SK-N-SH (cell line): ENCODE results near the gene ANGPTL1. TPM values are rescaled to one million over a fixed set of nuclear protein-coding genes. Genes with fewer than 3 reads are reported as not detected.

Source experiments
- CTCF ChIA-PET: fragments of 300-600, 350-600 bp; formaldehyde crosslinking; extraction: SDS; loops from one replicate; lab custom pipeline; 2021; lab: Yijun Ruan, JAX
- POLR2A ChIA-PET: fragments of 350-600 bp; sonication (Branson Sonifier 250); formaldehyde crosslinking; extraction: SDS; loops from one replicate; lab custom pipeline; 2020; ENCODE audit warnings: antibody characterized with exemption, inconsistent platforms; lab: Yijun Ruan, JAX
- DNase-seq: peaks from one replicate; pipeline ENCODE4 v3.0.0; 2012
- H2AFZ ChIP-seq: fragments of 200-600 bp; sonication (generic); 2 replicates; pipeline ENCODE4 v1.8.1; 2016; ENCODE audit warnings: antibody characterized with exemption, mild to moderate bottlenecking, low read depth
- H3F3A ChIP-seq: fragments of 200-600 bp; sonication (generic); replicated peaks from 2 replicates; pipeline ENCODE3; 2016; ENCODE audit warnings: antibody characterized with exemption, mild to moderate bottlenecking; ENCODE audit not compliant: insufficient read depth
- H3K27ac ChIP-seq, 2 experiments: fragments of 200-500 bp in 1 of 2; fragments of 200-600 bp in 1 of 2; sonication (Bioruptor generic) in 1 of 2; sonication (generic), shearing (Covaris generic) in 1 of 2; 2 replicates each; pipeline versions ENCODE4 v1.5.1 to v1.6.1; 2014 to 2016; ENCODE audit warnings: low read depth in 2 of 2, inconsistent platforms in 1 of 2, low read length in 1 of 2, mild to moderate bottlenecking in 1 of 2, mixed read lengths in 1 of 2
- H3K27me3 ChIP-seq: fragments of 200-600 bp; sonication (generic), shearing (Covaris generic); 2 replicates; pipeline ENCODE4 v1.6.1; 2016; ENCODE audit warnings: mixed run types; ENCODE audit not compliant: insufficient read depth
- H3K36me3 ChIP-seq, 2 experiments: fragments of 200-500 bp in 1 of 2; fragments of 200-600 bp in 1 of 2; sonication (Bioruptor generic) in 1 of 2; sonication (generic) in 1 of 2; replicated peaks in 1 of 2; 2 replicates each; pipeline versions ENCODE3 to v1.5.1; 2014 to 2016; ENCODE audit warnings: low read length in 1 of 2, mild to moderate bottlenecking in 1 of 2; ENCODE audit not compliant: insufficient read depth in 2 of 2, control insufficient read depth in 1 of 2
- H3K4me1 ChIP-seq, 2 experiments: fragments of 200-500 bp in 1 of 2; fragments of 200-600 bp in 1 of 2; sonication (Bioruptor generic) in 1 of 2; sonication (generic), shearing (Covaris generic) in 1 of 2; 2 replicates each; pipeline versions ENCODE4 v1.5.1 to v1.6.1; 2014 to 2016; ENCODE audit warnings: low read depth in 1 of 2, low read length in 1 of 2, mixed run types in 1 of 2; ENCODE audit not compliant: insufficient read depth in 2 of 2, control insufficient read depth in 1 of 2
- H3K4me2 ChIP-seq: fragments of 200-600 bp; sonication (generic), shearing (Covaris generic); 2 replicates; pipeline ENCODE4 v1.6.1; 2017; ENCODE audit warnings: mixed run types
- H3K4me3 ChIP-seq, 2 experiments: fragments of 200-500 bp in 1 of 2; fragments of 200-600 bp in 1 of 2; sonication (Bioruptor generic) in 1 of 2; sonication (generic), shearing (Covaris generic) in 1 of 2; 2 replicates each; pipeline versions ENCODE4 v1.5.1 to v1.8.1; 2014 to 2016; ENCODE audit warnings: low read depth in 2 of 2, inconsistent platforms in 1 of 2, low read length in 1 of 2, mild to moderate bottlenecking in 1 of 2, mixed read lengths in 1 of 2, moderate library complexity in 1 of 2
- H3K79me2 ChIP-seq: fragments of 200-600 bp; sonication (generic); 2 replicates; pipeline ENCODE4 v1.8.1; 2017; ENCODE audit warnings: mild to moderate bottlenecking; ENCODE audit not compliant: insufficient read depth
- H3K9ac ChIP-seq: fragments of 200-600 bp; sonication (generic); 2 replicates; pipeline ENCODE4 v1.6.1; 2017; ENCODE audit warnings: mixed run types
- H3K9me2 ChIP-seq: fragments of 200-600 bp; sonication (generic); 2 replicates; pipeline ENCODE4 v1.6.1; 2017; ENCODE audit warnings: mixed run types
- H3K9me3 ChIP-seq: fragments of 200-600 bp; sonication (generic); 2 replicates; pipeline ENCODE4 v1.6.1; 2017; ENCODE audit warnings: mixed run types, mild to moderate bottlenecking, moderate library complexity
- H4K20me1 ChIP-seq: fragments of 200-600 bp; sonication (generic); 2 replicates; pipeline ENCODE4 v1.6.1; 2017; ENCODE audit warnings: mild to moderate bottlenecking, mixed run types; ENCODE audit not compliant: insufficient read depth
- ELF1 ChIP-seq: IDR thresholded peaks from 2 replicates; pipeline ENCODE4 v1.4.0; 2012
- EP300 ChIP-seq, 2 experiments: IDR thresholded peaks; 2 replicates each; pipeline versions ENCODE4 v1.4.0 to v1.6.1; 2012; ENCODE audit warnings: borderline replicate concordance in 1 of 2, low read depth in 1 of 2, low read length in 1 of 2
- EZH2phosphoT487 ChIP-seq: fragments of 200-600 bp; sonication (generic); IDR thresholded peaks from 2 replicates; pipeline ENCODE4 v1.6.1; 2017; ENCODE audit warnings: low read depth, mixed run types, mild to moderate bottlenecking, antibody characterized with exemption, moderate library complexity, borderline replicate concordance
- GABPA ChIP-seq: IDR thresholded peaks from 2 replicates; pipeline ENCODE4 v1.4.0; 2012; ENCODE audit warnings: low read depth, mild to moderate bottlenecking
- POLR2AphosphoS5 ChIP-seq: IDR thresholded peaks from 2 replicates; pipeline ENCODE4 v1.6.1; 2012; ENCODE audit warnings: low read depth, low read length
- RAD21 ChIP-seq: IDR thresholded peaks from 2 replicates; pipeline ENCODE4 v1.6.1; 2012; ENCODE audit warnings: mild to moderate bottlenecking, low read length
- RCOR1 ChIP-seq: fragments of 150-350 bp; IDR thresholded peaks from 2 replicates; pipeline ENCODE4 v1.6.1; 2017; ENCODE audit warnings: antibody characterized with exemption, low read length
- RFX5 ChIP-seq: IDR thresholded peaks from 2 replicates; pipeline ENCODE4 v1.6.1; 2012; ENCODE audit warnings: mild to moderate bottlenecking, improper control_type of control experiment, low read length
- RXRA ChIP-seq: IDR thresholded peaks from 2 replicates; pipeline ENCODE4 v1.4.0; 2012; ENCODE audit warnings: low read depth, mild to moderate bottlenecking, borderline replicate concordance
- TAF1 ChIP-seq: IDR thresholded peaks from 2 replicates; pipeline ENCODE4 v1.6.1; 2012; ENCODE audit warnings: low read depth, mild to moderate bottlenecking, low read length, moderate library complexity, borderline replicate concordance
- ZBTB33 ChIP-seq: IDR thresholded peaks from 2 replicates; pipeline ENCODE4 v1.4.0; 2012; ENCODE audit warnings: low read depth, borderline replicate concordance
- WGBS: methylation state at CpG from one replicate; pipeline ENCODE4 v1.1.6; 2017; ENCODE audit warnings: low lambda C conversion rate; 5-methylcytosine and 5-hydroxymethylcytosine counted together
- polyA plus RNA-seq, 3 experiments: library from polyadenylated mRNA; depleted of rRNA; stranded (reverse); fragments of >200 nt; gene quantifications; 2 replicates each; pipeline ENCODE4 v1.2.3, GENCODE V29; 2012
- TF ChIP-seq, protein P1 (sequence below): fragments of 200-600 bp; sonication (generic); IDR thresholded peaks from 2 replicates; pipeline ENCODE4 v1.6.1; 2017; ENCODE audit warnings: antibody characterized with exemption, mild to moderate bottlenecking, moderate library complexity
- TF ChIP-seq, protein P2 (sequence below): IDR thresholded peaks from 2 replicates; pipeline ENCODE4; 2012

Gene ANGPTL1
- polyA plus RNA-seq, 1 of the 3 experiments (the other 2 are of a cell fraction): not detected

- Histone ChIP-seq H3K27me3 (no peaks in the 10 kb centered on the region), H4K20me1 (no peaks in the 10 kb centered on the region), H2AFZ (no peak overlapping the region), H3K27ac (no peak overlapping the region), H3F3A (no peaks in the 10 kb centered on the region), H3K9ac (no peak overlapping the region), H3K36me3 (peaks cover 11 to 24% of the 10 kb centered on the region in 2 experiments), H3K9me2 (no peaks in the 10 kb centered on the region), H3K9me3 (no peaks in the 10 kb centered on the region; the same call in 1 of the 2 replicates), H3K4me3 (no peak overlapping the region), H3K4me2 (no peak overlapping the region), H3K4me1 (no peaks in the 10 kb centered on the region), H3K79me2 (no peaks in the 10 kb centered on the region)
- ChIA-PET CTCF (no interaction called here), POLR2A (no interaction called here)
- DNase-seq: no peak
- WGBS: 90% methylated on average over 2 of the region's 2 CpGs
- TF ChIP-seq ZBTB33 (no peak), POLR2AphosphoS5 (no peak), RFX5 (no peak), RCOR1 (no peak), EP300 (IDR thresholded peaks at IDR 0.05; ENCODE audit: borderline replicate concordance in 1 of 2, low read depth in 1 of 2, low read length in 1 of 2) (no peak), RAD21 (no peak), RXRA (no peak)
Measured at GRCh38 chr1:178919581-178919980, 48.7 kb upstream of the ANGPTL1 start.

DNA sequence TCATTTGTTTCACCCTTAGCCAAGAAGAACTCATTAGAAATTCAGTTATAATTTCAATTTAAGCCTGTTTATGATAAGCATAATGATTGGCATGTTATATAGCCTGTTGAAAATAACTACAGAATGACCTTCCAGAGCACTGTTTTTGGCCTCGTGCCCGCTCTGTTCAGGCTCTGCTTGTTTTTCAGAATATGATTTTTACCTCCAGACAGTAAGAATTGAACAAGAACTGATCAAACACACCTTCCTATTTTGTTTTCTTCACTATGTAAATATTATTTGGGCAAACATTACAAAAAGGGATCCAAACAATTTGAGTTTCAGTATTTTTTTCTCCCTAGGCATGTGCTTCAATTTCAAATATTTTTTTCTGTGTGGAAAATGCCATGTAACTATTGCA, 48.1 kb upstream of the ANGPTL1 start:
- Histone ChIP-seq H3F3A (no peaks in the 10 kb centered on the region), H3K79me2 (no peaks in the 10 kb centered on the region), H4K20me1 (no peaks in the 10 kb centered on the region), H3K9ac (no peak overlapping the region), H2AFZ (no peak overlapping the region), H3K9me2 (no peaks in the 10 kb centered on the region), H3K27me3 (no peaks in the 10 kb centered on the region), H3K9me3 (no peaks in the 10 kb centered on the region), H3K27ac (no peak overlapping the region), H3K4me3 (no peak overlapping the region), H3K4me1 (no peaks in the 10 kb centered on the region), H3K36me3 (peaks cover 11 to 27% of the 10 kb centered on the region in 2 experiments), H3K4me2 (no peak overlapping the region)
- ChIA-PET POLR2A (no interaction called here), CTCF (no interaction called here)
- no peak for DNase-seq
- WGBS: 90% methylated on average over 2 of the region's 2 CpGs
- TF ChIP-seq RFX5: no peak
- no peak for TF ChIP-seq ELF1
- TF ChIP-seq GABPA: no peak
- TF ChIP-seq, protein P1, sequence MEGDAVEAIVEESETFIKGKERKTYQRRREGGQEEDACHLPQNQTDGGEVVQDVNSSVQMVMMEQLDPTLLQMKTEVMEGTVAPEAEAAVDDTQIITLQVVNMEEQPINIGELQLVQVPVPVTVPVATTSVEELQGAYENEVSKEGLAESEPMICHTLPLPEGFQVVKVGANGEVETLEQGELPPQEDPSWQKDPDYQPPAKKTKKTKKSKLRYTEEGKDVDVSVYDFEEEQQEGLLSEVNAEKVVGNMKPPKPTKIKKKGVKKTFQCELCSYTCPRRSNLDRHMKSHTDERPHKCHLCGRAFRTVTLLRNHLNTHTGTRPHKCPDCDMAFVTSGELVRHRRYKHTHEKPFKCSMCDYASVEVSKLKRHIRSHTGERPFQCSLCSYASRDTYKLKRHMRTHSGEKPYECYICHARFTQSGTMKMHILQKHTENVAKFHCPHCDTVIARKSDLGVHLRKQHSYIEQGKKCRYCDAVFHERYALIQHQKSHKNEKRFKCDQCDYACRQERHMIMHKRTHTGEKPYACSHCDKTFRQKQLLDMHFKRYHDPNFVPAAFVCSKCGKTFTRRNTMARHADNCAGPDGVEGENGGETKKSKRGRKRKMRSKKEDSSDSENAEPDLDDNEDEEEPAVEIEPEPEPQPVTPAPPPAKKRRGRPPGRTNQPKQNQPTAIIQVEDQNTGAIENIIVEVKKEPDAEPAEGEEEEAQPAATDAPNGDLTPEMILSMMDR: no peak
- TF ChIP-seq, protein P2, sequence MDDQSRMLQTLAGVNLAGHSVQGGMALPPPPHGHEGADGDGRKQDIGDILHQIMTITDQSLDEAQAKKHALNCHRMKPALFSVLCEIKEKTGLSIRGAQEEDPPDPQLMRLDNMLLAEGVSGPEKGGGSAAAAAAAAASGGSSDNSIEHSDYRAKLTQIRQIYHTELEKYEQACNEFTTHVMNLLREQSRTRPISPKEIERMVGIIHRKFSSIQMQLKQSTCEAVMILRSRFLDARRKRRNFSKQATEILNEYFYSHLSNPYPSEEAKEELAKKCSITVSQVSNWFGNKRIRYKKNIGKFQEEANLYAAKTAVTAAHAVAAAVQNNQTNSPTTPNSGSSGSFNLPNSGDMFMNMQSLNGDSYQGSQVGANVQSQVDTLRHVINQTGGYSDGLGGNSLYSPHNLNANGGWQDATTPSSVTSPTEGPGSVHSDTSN: no peak
- no peak for TF ChIP-seq TAF1
- TF ChIP-seq EZH2phosphoT487: no peak
